Measurements from ENCODE around the gene RGSL1.

RGSL1 gene

GRCh38 chr1:182410138-182410537 lies 39.8 kb upstream of the RGSL1 start:
- no peak overlapping the region for H3K4me3 ChIP-seq (ENCODE audit: low read depth, low read length)
- TF ChIP-seq CTCF (IDR thresholded peaks at IDR 0.05; ENCODE audit: control insufficient read depth, extremely low read depth, insufficient read depth): no peak
- DNase-seq (ENCODE audit: low read depth): no peak

GRCh38 chr1:182410620-182411273 lies 39.2 kb upstream of the RGSL1 start:
- peak; percentile 76 for DNase-seq (ENCODE audit: low read depth)
- no peak for TF ChIP-seq CTCF (IDR thresholded peaks at IDR 0.05; ENCODE audit: control insufficient read depth, extremely low read depth, insufficient read depth)
- no peak overlapping the region for H3K4me3 ChIP-seq (ENCODE audit: low read depth, low read length)

- H3K4me3 ChIP-seq (ENCODE audit: low read depth, low read length): no peak overlapping the region
- DNase-seq (ENCODE audit: low read depth): no peak
- TF ChIP-seq CTCF (IDR thresholded peaks at IDR 0.05; ENCODE audit: control insufficient read depth, extremely low read depth, insufficient read depth): no peak
These were observed 36.5 kb upstream of the RGSL1 start for GRCh38 chr1:182413486-182413885.

- no peak overlapping the region for H3K4me3 ChIP-seq (ENCODE audit: low read depth, low read length)
- no peak for DNase-seq (ENCODE audit: low read depth)
- no peak for TF ChIP-seq CTCF (IDR thresholded peaks at IDR 0.05; ENCODE audit: control insufficient read depth, extremely low read depth, insufficient read depth)
These were observed 36.0 kb upstream of the RGSL1 start for GRCh38 chr1:182413969-182414368.

GRCh38 chr1:182415789-182416188 lies 34.2 kb upstream of the RGSL1 start:
- TF ChIP-seq CTCF (IDR thresholded peaks at IDR 0.05; ENCODE audit: control insufficient read depth, extremely low read depth, insufficient read depth): no peak
- no peak for DNase-seq (ENCODE audit: low read depth)
- no peak overlapping the region for H3K4me3 ChIP-seq (ENCODE audit: low read depth, low read length)

- H3K4me3 ChIP-seq (ENCODE audit: low read depth, low read length): no peak overlapping the region
- DNase-seq (ENCODE audit: low read depth): no peak
- no peak for TF ChIP-seq CTCF (IDR thresholded peaks at IDR 0.05; ENCODE audit: control insufficient read depth, extremely low read depth, insufficient read depth)
These were observed 23.2 kb upstream of the RGSL1 start for GRCh38 chr1:182426442-182427430.
